Head of caudate nucleus (tissue), 42 donors: ENCODE results near the gene TMUB1.

Experiments
- DNase-seq, 42 donors: peaks; one replicate each; pipeline versions ENCODE4 v3.0.0 to v3.0.0-alpha.2; 2020 to 2021; ENCODE audit warnings: mixed read lengths in 7 of 42
- intact Hi-C: fragments of 100-400 bp; cut with DNase I; formaldehyde crosslinking; loops from one replicate; pipeline ENCODE4 v1.15.0; 2022

The TMUB1 gene

DNA sequence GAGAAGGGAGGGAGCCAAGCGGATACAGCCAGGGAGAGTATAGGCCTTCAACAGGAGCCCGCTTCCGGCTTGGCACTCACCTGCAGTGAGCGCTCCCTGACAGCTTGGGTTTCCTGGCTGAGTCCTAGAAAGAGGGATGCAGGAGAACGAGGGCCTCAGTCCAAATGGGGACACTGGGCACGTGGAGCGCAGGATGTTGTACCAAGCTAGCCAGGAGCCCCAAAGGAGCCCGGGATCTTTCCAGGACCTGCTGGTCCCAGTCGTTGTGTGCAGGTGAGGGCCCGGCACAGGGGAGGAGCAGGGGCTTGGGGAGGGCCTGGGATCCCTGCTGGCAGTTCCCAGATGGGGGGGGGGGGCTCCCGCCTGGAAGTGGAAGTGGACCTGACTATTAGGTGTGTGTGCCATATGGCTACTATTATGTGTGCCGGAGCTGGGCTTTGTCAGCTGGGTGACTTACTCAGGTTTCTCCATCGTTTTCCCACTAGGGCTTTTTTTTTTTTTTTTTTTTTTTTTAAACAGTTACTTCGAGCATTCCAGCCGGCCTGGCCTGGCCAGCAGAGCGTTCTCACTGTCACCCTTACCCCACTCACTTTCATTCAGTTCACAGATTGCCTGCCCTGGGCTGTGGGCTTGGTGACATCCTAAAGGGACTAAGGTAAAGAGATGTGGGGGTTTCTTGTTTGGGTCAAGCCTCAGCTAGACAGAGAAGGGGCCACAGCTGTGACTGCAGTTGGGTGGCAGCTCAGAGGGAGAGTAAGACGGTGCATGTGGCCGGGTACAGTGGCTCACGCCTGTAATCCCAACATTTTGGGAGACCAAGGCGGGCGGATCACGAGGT, 6.8 kb upstream of the TMUB1 start:
- intact Hi-C loops: no loop called here
- DNase-seq: no peak

DNA sequence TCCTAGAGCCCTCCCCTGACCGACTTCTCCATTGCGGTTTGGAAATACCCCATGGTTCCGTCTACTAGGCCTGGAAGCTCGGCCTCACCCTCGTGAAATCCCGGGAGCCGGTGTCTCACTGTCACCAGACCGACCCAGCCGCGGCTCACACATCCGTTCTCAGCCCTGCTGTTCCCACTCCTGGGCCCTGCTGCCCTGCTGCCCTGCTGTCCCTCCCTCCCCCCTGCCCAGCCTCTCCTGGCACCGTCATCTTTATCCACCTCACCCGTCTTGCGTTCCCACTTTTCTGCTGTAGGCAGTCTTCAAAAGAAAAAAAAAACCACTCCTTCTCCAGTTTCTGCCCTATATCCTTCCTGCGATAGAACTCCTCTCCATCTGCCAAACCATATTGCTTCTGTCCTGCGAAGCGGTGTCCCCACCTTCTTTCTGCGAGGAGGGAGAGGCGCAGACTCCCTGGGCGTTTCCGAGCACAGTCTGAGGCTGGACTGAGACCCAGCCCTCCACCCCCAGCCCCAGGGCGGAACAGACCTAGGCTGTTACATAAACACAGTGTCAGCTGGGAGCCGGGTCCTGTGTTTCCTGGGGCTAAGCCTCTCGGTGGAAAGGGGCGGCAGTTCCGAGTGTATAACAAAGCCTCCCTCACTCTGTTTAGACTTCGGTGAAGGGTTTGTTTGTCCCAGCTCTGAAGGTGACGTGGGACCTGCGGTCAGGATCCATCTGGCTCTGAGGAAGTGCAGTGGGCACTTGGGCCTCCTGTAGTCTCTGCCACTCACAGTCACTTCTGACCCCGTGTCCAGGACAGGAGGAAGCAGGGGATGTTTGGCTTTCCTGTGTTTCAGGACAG, 5.8 kb upstream of the TMUB1 start:
- peak in 33 of 42 donors; percentile 24 to 72 (median 51) for DNase-seq
- intact Hi-C loops: no loop called here

DNA sequence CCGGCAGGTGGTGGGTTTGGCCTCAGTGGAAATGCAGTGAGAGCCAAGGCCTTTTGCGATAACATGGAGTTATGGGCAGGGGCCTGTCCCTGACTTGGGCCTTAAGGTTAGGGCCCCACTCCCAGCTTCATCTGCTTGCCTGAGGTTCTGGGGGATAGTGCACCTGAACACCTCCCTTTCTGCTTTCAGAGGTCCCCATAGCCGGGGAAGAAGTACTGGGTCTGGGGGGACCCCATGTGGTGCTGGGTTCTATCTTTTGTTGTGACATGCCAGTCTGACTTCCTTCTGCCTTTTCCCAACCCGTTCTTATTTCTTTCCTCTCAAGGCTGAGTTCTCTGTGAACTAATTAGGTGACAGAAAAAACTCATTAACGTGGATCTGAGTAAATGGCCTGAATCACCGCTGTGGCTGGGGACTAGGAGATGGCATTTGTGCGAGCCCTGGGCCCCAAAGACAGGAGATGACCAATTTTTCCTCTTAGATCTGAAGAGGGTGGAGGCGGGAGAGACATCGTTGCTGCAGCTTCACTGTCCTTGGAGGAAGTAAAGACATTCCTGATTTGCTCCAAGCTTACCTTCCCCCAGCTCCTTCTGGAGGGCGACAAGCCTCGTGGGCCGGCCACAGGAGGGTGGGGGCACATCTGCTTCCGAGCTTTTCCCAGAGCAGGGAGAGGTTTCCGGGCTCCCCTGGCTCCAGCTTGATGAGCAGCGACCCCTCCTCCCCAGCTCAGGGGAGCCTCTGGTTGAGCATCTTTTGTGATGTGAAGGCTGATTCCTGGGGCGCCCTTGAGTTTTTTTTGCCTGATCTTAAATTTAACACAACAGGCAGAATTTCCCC, 4.9 kb upstream of the TMUB1 start:
- DNase-seq: peak in 1 of 42 donors; percentile 34
- intact Hi-C loops: no loop called here

DNA sequence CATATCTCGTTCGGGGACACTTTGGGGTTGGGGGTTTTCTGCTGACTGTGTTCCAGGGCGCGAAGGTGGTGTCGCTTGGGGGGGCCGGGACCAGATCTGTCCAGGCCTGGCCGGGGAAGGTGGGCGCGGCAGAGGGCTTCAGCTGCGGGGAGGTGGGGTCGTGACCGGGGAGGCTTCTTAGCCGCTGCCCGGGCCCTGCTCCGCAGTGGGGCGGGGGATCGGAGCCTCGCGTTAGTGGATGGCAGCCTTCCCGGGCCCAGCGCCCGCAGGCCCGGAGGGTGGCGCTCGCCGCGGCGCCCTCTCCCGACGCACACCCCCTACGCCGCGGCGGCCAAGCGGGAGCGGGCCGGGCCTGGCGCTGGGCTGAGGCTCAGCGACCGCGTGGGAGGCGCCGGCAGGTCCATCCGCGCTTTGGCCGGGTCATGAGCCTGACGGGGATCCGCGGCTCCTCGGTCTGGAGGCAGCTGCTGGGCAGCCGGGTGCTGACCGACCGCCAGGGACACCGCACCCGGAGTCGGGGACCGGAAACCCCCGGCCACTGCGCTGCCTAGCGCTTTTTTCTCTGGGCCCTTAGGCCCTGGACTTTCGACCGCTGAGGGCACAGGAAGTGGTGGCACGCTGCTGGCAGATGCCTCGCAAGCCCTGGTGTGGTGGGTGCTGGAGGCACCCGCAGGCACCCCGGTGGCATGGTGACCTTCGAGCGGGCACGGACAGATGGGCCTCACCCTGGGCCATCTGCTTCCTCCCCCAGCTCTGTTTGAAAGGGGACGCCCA, 4.1 kb upstream of the TMUB1 start:
- intact Hi-C loops: no loop called here

DNA sequence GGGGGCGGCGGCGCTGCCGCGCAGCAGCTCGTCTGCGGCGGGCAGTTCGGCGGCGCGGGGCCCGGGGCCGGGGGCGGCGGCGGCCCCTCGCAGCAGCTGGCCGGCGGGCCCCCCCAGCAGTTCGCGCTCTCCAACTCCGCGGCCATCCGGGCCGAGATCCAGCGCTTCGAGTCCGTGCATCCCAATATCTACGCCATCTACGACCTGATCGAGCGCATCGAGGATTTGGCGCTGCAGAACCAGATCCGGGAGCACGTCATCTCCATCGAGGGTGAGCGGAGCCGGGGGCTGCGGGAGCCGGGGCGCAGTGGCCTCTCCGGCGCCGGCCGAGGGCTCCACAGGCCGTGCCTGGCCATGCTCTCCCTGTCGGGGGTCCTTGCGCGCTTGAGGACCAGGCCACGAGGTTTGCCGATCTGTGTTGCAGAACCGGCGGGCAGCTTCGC, 3.5 kb upstream of the TMUB1 start:
- intact Hi-C loops: no loop called here
- DNase-seq: peak in 22 of 42 donors; percentile 15 to 66 (median 40)

More for the DNA sequence above, 4.1 kb upstream of the TMUB1 start:
- DNase-seq: peak in 41 of 42 donors; percentile 40 to 86 (median 72)

DNA sequence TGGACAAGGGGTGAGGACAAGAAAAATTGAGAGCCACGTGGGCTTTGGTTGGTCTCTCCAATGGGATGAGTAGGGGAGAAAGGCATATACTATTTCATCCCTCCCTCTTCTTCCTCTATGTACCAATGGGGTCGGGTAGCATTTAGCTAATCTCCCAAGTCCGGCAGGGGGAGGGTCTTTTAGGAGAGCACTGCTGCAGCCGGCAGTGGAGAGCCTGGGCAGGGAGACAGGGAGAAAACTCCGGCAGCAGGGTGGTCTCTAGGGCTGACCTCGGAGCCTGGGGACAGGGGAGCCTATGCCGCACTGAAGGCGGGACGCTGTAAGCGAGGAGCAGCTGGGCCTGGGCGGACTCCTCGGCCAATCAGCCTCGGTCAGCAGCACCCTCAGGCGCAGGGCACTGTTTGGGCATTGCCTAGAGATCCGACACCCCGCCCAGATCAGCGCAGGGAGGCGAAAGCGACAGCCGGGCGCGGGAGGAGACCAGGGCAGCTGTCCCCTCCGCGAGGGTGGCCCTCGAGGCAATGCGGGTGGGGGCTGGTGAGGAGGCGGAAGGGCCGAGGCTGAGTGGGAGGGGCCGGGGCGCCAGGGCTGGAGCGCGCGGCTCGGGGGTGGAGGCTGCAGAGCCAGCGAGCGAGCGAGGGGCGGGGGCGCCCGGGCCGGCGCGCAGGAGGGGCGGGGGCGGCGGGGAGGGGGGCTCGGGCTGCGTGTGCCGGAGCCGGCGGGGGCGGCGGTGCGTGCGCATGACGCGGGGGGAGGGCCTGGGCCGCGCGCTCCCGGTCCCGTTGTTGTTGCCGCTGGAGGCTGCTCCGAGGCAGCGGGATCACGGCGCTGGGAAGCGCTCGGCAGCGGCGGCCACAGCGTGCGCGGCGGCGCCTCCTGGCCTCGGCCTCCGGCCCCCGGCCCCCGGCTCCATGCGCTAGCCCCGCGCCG, 2.7 kb upstream of the TMUB1 start, which contains the start of gene AGAP3:
Gene AGAP3, plus strand, starts transcription at position 785 of the 930 bp plus-strand sequence. CDS start 267 bp downstream, outside the sequence.
- intact Hi-C loops: no loop called here
- DNase-seq: peak; percentile 74 to 96 (median 90)

DNA sequence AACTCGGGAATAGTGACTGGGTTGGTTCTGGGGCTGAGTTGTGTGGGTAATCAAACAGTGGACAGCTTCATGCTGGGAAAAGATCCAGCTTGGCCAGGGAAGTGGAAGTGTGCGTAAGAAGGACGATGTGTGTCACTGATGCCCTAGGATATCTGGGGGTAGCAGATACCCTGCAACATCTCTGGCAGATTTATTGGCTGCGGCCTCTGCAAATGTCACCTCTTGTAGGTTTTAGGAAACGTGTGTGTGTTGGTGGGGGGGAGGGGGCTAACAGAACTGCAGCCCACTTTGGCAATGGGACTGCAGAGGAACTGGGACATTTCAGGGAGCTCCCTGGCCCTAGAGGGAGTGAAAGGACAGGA, 2.0 kb upstream of the TMUB1 start:
- no peak for DNase-seq
- intact Hi-C loops: no loop called here

DNA sequence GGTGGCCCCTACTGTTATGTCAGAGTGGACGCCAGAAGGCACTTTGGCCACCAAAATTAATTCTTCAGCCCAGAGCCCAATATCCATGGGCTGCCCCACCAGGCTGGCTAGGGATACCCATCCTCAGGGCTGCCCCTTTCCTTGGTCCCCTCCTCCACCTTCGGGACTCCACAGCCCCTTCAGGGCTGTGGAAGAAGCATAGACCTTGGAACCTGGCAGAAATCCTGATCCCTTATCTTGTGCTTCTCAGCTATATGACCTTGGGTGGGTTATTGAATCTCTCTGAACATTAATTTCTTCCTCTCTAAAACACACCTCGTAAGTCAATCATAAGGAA, 499 bp upstream of the TMUB1 start:
- intact Hi-C loops: no loop called here
- peak in 1 of 42 donors; percentile 20 for DNase-seq

DNA sequence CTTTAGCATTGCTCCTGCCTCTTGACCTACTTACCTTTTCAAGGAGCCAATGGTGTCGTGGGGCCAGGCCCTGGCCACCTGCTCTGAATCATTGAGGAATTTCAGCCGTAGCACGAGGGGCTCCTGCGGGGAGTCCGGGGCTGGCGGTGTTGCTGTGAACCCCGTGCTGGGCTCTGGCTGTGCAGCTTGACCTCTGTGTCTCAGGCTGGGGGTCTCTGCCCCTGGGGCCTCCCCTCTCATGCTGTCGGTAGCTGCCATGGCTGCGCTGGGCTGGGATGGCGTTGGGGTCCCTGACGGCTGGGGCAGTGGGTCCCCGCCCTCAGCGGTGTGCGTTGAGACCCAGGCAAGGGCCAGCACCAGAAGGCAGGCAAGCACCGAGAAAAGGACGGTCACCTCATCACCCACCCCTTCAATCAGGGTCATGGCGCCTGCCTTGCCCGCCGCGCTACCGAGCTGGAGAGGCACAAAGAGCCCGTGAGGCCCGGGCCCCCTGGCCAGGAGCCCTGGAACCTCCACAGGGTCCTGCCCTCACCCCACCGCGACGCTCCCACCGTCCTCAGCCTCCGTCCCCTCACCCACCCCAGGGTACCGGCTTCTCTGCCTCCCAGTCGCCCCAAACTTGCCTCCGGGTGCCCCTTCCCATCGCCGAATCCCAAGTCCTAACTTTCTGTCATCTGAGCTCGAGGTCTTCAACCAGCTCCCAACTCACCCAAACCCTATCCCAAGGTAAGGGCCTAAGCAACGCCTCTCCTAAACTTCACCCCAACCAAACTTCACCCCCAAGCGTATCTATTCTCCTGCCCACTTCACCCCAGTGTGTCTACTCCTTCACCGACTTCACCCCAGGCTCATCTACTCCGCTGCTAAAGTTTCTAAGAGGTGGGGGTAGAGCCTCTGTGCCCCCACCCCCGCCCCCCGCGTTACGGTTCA, 887 bp downstream of the TMUB1 start:
- no peak for DNase-seq
- intact Hi-C loops: no loop called here

DNA sequence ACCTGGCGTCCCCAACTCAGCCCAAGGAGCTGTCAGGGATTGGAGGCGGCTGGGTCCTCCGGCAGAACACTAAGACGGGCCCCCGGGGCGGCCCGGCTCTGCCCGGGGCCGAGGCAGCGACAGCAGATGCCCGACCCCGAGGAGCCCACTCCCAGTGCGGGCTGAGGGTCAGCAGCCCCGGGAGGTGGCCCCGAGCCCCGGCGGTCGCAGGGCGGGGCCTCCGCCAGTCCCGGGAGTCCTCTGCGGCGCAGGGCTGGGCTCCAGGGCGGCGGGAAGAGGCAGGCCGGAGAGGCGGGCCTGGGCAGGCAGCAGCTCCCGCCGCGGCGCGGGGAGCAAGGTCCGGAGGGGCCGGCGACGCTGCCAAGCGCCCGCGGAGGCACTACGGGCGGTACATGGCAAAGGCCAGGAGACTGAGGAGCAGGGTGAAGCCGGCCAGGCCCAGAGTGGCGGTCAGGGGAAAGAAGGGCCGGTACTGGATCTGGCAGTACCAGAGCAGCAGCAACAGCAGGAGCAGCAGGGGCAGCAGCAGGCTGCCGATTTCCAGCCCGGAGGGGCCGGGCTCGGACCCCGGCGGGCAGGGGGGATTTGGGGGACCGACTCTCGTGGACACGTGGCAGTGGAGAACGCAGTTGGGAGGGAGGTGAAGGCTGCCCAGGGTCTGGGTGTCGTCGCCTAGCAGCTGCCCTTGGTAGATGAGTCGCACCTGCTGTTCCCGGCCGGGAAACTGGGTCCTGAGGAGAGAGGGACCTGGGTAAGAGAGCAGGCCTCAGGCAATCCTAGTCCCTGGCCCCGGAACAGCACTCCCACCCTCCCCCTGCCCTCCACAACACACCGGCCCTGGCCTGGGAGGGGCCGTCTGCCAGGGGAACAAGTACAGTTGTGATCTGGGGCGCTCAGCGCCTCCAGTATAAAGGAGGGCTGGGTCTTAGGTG, 1.9 kb downstream of the TMUB1 start:
- no peak for DNase-seq
- intact Hi-C loops: loop anchor here (2.0 kb wide), 1 partner anchor 23 kb away; the partner anchor contains the start of gene SLC4A2

DNA sequence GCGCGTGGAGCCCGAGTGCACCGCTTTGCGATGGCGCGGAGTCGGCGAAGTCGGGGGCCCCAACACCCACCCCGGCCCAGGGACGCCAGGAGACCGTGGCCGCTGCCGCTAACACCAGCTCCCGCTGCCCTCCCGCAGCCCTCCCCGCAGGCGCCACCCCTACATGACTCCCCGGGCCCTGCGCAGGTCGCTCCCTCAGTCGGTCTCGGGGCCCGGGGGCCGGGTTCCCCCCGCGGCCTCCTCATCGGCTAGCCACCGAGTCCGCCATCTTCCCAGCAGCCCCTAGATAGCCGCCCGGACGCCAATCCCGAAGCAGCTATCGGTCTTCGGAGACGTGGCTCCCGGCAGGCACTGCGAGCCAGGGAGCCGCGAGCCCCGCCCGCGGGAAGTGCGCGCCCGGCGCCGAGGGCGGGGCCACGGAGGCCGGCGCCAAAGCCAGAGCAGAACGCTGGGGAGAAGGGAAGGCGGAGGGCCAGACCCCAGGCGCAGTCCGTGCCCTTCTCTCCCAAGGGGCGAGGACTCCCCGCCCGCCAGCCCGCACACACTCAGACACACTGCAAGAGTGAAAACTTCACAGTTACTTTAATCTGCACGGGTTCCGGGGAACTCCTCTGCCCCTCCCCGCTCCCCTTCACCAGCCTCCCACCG, 2.6 kb downstream of the TMUB1 start, which contains the start of gene FASTK:
Gene FASTK, minus strand, starts transcription at position 288 of the 648 bp plus-strand sequence. Its CDS starts 43 bp downstream, at position 245.
- intact Hi-C loops: loop anchor here (2.0 kb wide), 1 partner anchor 22 kb away; the partner anchor contains the start of gene SLC4A2
- peak; percentile 87 to 98 (median 96) for DNase-seq

DNA sequence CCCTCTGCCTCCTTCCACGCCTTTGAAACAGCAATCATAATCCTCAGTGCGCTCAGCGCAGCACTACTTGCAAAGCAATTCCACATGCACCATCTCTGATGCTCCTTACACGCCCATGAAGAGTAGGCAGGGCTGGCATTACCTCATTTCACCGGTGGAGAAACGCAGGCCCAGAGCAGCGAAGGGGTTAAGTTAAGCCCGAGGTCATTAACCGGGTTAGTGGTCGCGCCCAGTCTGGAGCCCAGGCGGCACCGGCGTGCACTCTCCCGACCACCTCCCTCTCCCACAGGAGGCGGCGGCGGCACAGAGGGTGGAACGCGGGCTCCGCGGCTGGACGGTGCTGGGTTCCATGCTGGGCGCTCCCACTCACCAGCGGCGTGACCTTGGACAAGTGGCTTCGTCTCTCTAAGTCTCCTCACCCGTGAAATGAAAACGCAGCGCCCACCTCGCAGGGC, 3.2 kb downstream of the TMUB1 start:
- DNase-seq: peak in 31 of 42 donors; percentile 18 to 77 (median 48)
- intact Hi-C loops: loop anchor here (2.0 kb wide), 1 partner anchor 21 kb away; the partner anchor contains the start of gene SLC4A2

DNA sequence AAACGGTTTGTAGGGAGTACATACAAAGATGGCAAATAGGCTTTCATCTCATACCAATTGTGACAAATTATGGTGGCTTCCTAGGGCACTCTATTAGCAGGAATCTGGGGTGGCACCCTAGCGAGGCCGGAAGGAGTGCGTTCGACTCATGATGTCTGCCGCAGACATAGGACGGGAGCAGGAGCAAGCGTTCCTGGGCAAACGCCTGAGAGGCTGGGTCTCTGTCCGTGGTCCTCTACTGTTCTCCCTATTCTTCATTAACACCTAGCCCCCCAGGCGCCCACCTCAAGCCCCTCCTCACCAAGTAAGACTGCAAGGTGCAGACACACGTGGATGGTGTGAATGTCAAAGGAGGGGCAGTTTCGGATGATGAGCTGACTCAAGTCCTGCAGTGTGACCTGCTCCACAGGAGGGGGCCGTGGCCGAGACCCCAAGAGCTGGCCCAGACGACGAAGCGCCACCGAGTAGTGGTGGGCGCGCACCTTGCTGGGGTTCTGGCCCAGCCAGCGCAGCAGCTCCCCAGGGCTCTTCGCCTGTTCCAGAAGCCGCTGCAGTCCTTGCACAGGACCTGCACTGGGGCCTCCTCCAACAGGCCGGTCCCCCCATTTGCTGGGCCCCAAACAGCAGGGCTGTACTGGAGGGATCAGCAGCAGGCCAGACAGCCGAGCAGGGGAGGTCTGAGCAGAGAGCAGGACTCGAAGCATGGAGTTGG, 3.9 kb downstream of the TMUB1 start:
- intact Hi-C loops: no loop called here
- DNase-seq: no peak
